ENCODE data around the gene LTK. TPM values are rescaled to one million over a fixed set of nuclear protein-coding genes. Genes with fewer than 3 reads are reported as not detected.
"Not testable (repeated sequence)": the region's sequence is repeated elsewhere in the genome, so short reads cannot be mapped to it uniquely, and the experiment has no call there.

LTK gene
- total RNA-seq, 1 experiment from 2014 or later: 0.07 TPM

GRCh38 chr15:41473418-41473817, 40.2 kb downstream of the LTK start:
- peaks cover 20% of the 10 kb centered on the region for H3K4me1 ChIP-seq (ENCODE audit: insufficient read depth, low read length)
- ChIA-PET POLR2A (ENCODE audit: unreplicated experiment) (no interaction called here), CTCF (interaction anchor here (0.6 kb wide), 1 partner anchor 337 kb away, joined by 3 read pairs; no protein-coding TSS in a partner anchor)
- intact Hi-C loops (cut with micrococcal nuclease): no loop called here
- H3F3A ChIP-seq (ENCODE audit: low read length, unreplicated experiment): no peaks in the 10 kb centered on the region
- H3K36me3 ChIP-seq (ENCODE audit: low read depth, low read length): peaks cover 48% of the 10 kb centered on the region
- H4K20me1 ChIP-seq (ENCODE audit: low read length): no peaks in the 10 kb centered on the region
- no peak overlapping the region for H2AFZ ChIP-seq (ENCODE audit: low read length)
- H3K9me3 ChIP-seq (ENCODE audit: low read length): no peaks in the 10 kb centered on the region
- H3K4me3 ChIP-seq (ENCODE audit: low read length): no peak overlapping the region
- TF ChIP-seq EZH2phosphoT487 (IDR thresholded peaks at IDR 0.05; ENCODE audit: borderline replicate concordance, low read length): no peak
- TF ChIP-seq EZH2 (IDR thresholded peaks at IDR 0.05; ENCODE audit: low read length, unreplicated experiment): no peak
- TF ChIP-seq CTCF (conservative IDR thresholded peaks at IDR 0.05; ENCODE audit: low read depth, low read length): no peak
- no peaks in the 10 kb centered on the region for H3K27me3 ChIP-seq (ENCODE audit: low read length)
- H3K9ac ChIP-seq (ENCODE audit: low read length): no peak overlapping the region
- DNase-seq (no peak), ATAC-seq (no peak)
- BruUV-seq (replicated peaks): no TSS peak
- H3K79me2 ChIP-seq (ENCODE audit: low read length): no peaks in the 10 kb centered on the region
- no peaks in the 10 kb centered on the region for H3K9me2 ChIP-seq (replicated peaks; ENCODE audit: low read length)
- no peak overlapping the region for H3K4me2 ChIP-seq (ENCODE audit: low read length)
- H3K27ac ChIP-seq (ENCODE audit: low read length): no peak overlapping the region

- H3K9ac ChIP-seq (ENCODE audit: low read length); BruUV-seq (replicated peaks); H3K79me2 ChIP-seq (ENCODE audit: low read length); H4K20me1 ChIP-seq (ENCODE audit: low read length); H3K4me2 ChIP-seq (ENCODE audit: low read length); H3K4me1 ChIP-seq (ENCODE audit: insufficient read depth, low read length); CTCF ChIA-PET; H3K4me3 ChIP-seq (ENCODE audit: low read length); H2AFZ ChIP-seq (ENCODE audit: low read length); H3K9me3 ChIP-seq (ENCODE audit: low read length); H3K9me2 ChIP-seq (replicated peaks; ENCODE audit: low read length); DNase-seq; H3F3A ChIP-seq (ENCODE audit: low read length, unreplicated experiment); H3K27me3 ChIP-seq (ENCODE audit: low read length); POLR2A ChIA-PET (ENCODE audit: unreplicated experiment); H3K27ac ChIP-seq (ENCODE audit: low read length); ATAC-seq: not testable (repeated sequence)
- H3K36me3 ChIP-seq (ENCODE audit: low read depth, low read length): peaks cover 43% of the 10 kb centered on the region; the same call in 1 of the 2 replicates
- intact Hi-C loops (cut with micrococcal nuclease): loop anchor here (5.0 to 10.0 kb wide), 3 partner anchors 38 to 275 kb away; no protein-coding TSS in a partner anchor
Observed at GRCh38 chr15:41469644-41470043, 44.0 kb downstream of the LTK start.

GRCh38 chr15:41466711-41467110, 46.9 kb downstream of the LTK start:
- no TSS peak for BruUV-seq (replicated peaks)
- POLR2A ChIA-PET (ENCODE audit: unreplicated experiment): no interaction called here
- H3K9me2 ChIP-seq (replicated peaks; ENCODE audit: low read length): no peaks in the 10 kb centered on the region
- no peak overlapping the region for H3K4me2 ChIP-seq (ENCODE audit: low read length)
- H3K9ac ChIP-seq (ENCODE audit: low read length): no peak overlapping the region
- TF ChIP-seq EZH2phosphoT487 (IDR thresholded peaks at IDR 0.05; ENCODE audit: borderline replicate concordance, low read length): no peak
- no peak for TF ChIP-seq EZH2 (IDR thresholded peaks at IDR 0.05; ENCODE audit: low read length, unreplicated experiment)
- TF ChIP-seq CTCF (conservative IDR thresholded peaks at IDR 0.05; ENCODE audit: low read depth, low read length): no peak
- DNase-seq: no peak
- ATAC-seq: no peak
- no peak overlapping the region for H2AFZ ChIP-seq (ENCODE audit: low read length)
- H3K36me3 ChIP-seq (ENCODE audit: low read depth, low read length): peaks cover 43% of the 10 kb centered on the region
- 0 out of 2 replicates have a peak, but pooled peaks cover 4% of the 10 kb centered on the region for H4K20me1 ChIP-seq (ENCODE audit: low read length)
- H3K9me3 ChIP-seq (ENCODE audit: low read length): no peaks in the 10 kb centered on the region
- intact Hi-C loops (cut with micrococcal nuclease): loop anchor here (5.0 to 10.0 kb wide), 3 partner anchors 41 to 278 kb away; no protein-coding TSS in a partner anchor
- no peaks in the 10 kb centered on the region for H3K79me2 ChIP-seq (ENCODE audit: low read length)
- no peak overlapping the region for H3K4me3 ChIP-seq (ENCODE audit: low read length)
- no peaks in the 10 kb centered on the region for H3F3A ChIP-seq (ENCODE audit: low read length, unreplicated experiment)
- H3K4me1 ChIP-seq (ENCODE audit: insufficient read depth, low read length): no peaks in the 10 kb centered on the region
- H3K27me3 ChIP-seq (ENCODE audit: low read length): no peaks in the 10 kb centered on the region
- CTCF ChIA-PET: interaction anchor here (0.8 to 1.3 kb wide), 2 partner anchors 26 to 119 kb away, joined by 6 to 7 read pairs; no protein-coding TSS in a partner anchor
- H3K27ac ChIP-seq (ENCODE audit: low read length): no peak overlapping the region

All from PC-3 (cell line).